GM12878 (cell line): ENCODE results near the gene CHKA. TPM values are rescaled to one million over a fixed set of nuclear protein-coding genes. Genes with fewer than 3 reads are reported as not detected.

Experiments used
- ATAC-seq: fragments of 200-7000 bp; cut with Tn5 transposase; 3 replicates; pipeline ENCODE4 v1.9.1; 2020; ENCODE audit warnings: mild to moderate bottlenecking, moderate library complexity
- BruUV-seq: library from RNA; stranded (reverse); fragments of 400-500 nt; replicated peaks from 2 replicates; lab custom pipeline; 2021; lab: Mats Ljungman, UMichigan
- CTCF ChIA-PET: fragments of 300-600 bp; sonication (Branson Sonifier 250); formaldehyde crosslinking; extraction: SDS; loops from one replicate; lab custom pipeline; 2021; ENCODE audit warnings: inconsistent platforms; lab: Yijun Ruan, JAX
- POLR2A ChIA-PET: fragments of 350-600 bp; formaldehyde crosslinking; extraction: SDS; loops from one replicate; lab custom pipeline; 2021; ENCODE audit warnings: inconsistent platforms; lab: Charles Lee
- RAD21 ChIA-PET: fragments of 300-600 bp; sonication (Branson Sonifier 250); formaldehyde crosslinking; loops from one replicate; lab custom pipeline; 2023; ENCODE audit warnings: antibody characterized with exemption; ENCODE audit not compliant: unreplicated experiment; lab: Charles Lee
- SMC1A ChIA-PET: fragments of 300-600 bp; sonication (Branson Sonifier 250); formaldehyde crosslinking; loops from one replicate; lab custom pipeline; 2023; ENCODE audit not compliant: unreplicated experiment, uncharacterized antibody; lab: Charles Lee
- DNase-seq: peaks from one replicate; pipeline ENCODE4 v3.0.0-alpha.2; 2011; ENCODE audit warnings: low read depth, low spot score
- FAIRE-seq: peaks from 3 replicates; lab custom pipeline; 2011; peaks lifted over from hg19 to GRCh38; lab: Jason Lieb, UNC
- H2AFZ ChIP-seq: 2 replicates; pipeline ENCODE4 v1.6.0; 2011; ENCODE audit warnings: low read depth, low read length, control low read depth; ENCODE audit not compliant: control insufficient read depth
- H3K27ac ChIP-seq: 2 replicates; pipeline ENCODE4 v1.5.1; 2011; ENCODE audit warnings: control low read depth; ENCODE audit not compliant: control insufficient read depth, insufficient read depth
- H3K27me3 ChIP-seq, 2 experiments: replicated peaks in 1 of 2; 2 replicates each; pipeline versions ENCODE4 v1.6.0 to v1.6.1; 2011; ENCODE audit warnings: low read length in 1 of 2; ENCODE audit not compliant: control insufficient read depth in 2 of 2, insufficient read depth in 2 of 2
- H3K36me3 ChIP-seq, 2 experiments: 2 replicates each; pipeline ENCODE4 v1.5.1; 2011; ENCODE audit warnings: low read length in 1 of 2; ENCODE audit not compliant: control insufficient read depth in 2 of 2, insufficient read depth in 2 of 2
- H3K4me1 ChIP-seq: 2 replicates; pipeline ENCODE4 v1.6.1; 2011; ENCODE audit warnings: mild to moderate bottlenecking, low read length, moderate library complexity, mixed read lengths; ENCODE audit not compliant: control insufficient read depth, insufficient read depth
- H3K4me2 ChIP-seq: 2 replicates; pipeline ENCODE4 v1.6.0; 2011; ENCODE audit warnings: control low read depth; ENCODE audit not compliant: control insufficient read depth, insufficient read depth
- H3K4me3 ChIP-seq: fragments of 200-600 bp; sonication (generic); 2 replicates; pipeline ENCODE4 v1.5.1; 2016
- H3K79me2 ChIP-seq: 2 replicates; pipeline ENCODE4 v1.6.0; 2011; ENCODE audit warnings: low read length; ENCODE audit not compliant: control insufficient read depth, insufficient read depth
- H3K9ac ChIP-seq: 2 replicates; pipeline ENCODE4 v1.8.0; 2011; ENCODE audit warnings: low read length, control low read depth, mixed read lengths; ENCODE audit not compliant: control insufficient read depth, insufficient read depth
- H3K9me3 ChIP-seq: replicated peaks from 3 replicates; pipeline ENCODE4 v1.5.1; 2011; ENCODE audit warnings: mild to moderate bottlenecking, low read length; ENCODE audit not compliant: control insufficient read depth, insufficient read depth
- H4K20me1 ChIP-seq: 2 replicates; pipeline ENCODE4 v1.6.0; 2011; ENCODE audit not compliant: control insufficient read depth, insufficient read depth
- IKZF2 ChIP-seq, 2 experiments: fragments of 450-650 bp; IDR thresholded peaks; 2 replicates each; pipeline ENCODE4 v1.6.1; 2017; ENCODE audit warnings: mild to moderate bottlenecking in 2 of 2, moderate library complexity in 2 of 2
- TCF7 ChIP-seq: IDR thresholded peaks from 2 replicates; pipeline ENCODE4 v1.6.1; 2014; ENCODE audit warnings: antibody characterized with exemption, borderline replicate concordance
- WGBS: methylation state at CpG from one replicate; pipeline ENCODE4 v1.1.6; 2016; ENCODE audit warnings: low lambda C conversion rate; ENCODE audit not compliant: insufficient replicate concordance, insufficient coverage; ENCODE audit errors: missing lambda C conversion rate; 5-methylcytosine and 5-hydroxymethylcytosine counted together
- in situ Hi-C: fragments of 300-500 bp; cut with MboI; formaldehyde crosslinking; loops from 9 replicates; pipeline ENCODE4 v1.14.3; 2018; ENCODE audit warnings: mixed read lengths
- intact Hi-C: fragments of 100-400 bp; cut with micrococcal nuclease; formaldehyde crosslinking; loops from one replicate; pipeline ENCODE4 v1.14.2; 2022; ENCODE audit not compliant: unreplicated experiment
- polyA plus RNA-seq, 11 experiments: library from polyadenylated mRNA; depleted of rRNA in 4 of 11; unstranded in 6 of 11; stranded (reverse) in 5 of 11; fragments of >200 nt; fragmentation: Nextera tagmentation in 4 of 11; fragmentation: Illumina TruSeq in 1 of 11; extraction: Ambion mirVana in 4 of 11; extraction: Trizol in 1 of 11; gene quantifications; 1 replicate in 1 of 11; 2 replicates in 10 of 11; pipeline versions ENCODE4 v1.2.1 to v1.2.3, GENCODE V29; 2011 to 2016; ENCODE audit warnings: inconsistent platforms in 2 of 11, missing spikeins in 2 of 11, low read depth in 1 of 11
- total RNA-seq, 4 experiments: library from RNA; depleted of rRNA in 3 of 4; stranded (reverse); fragments of >200 nt in 3 of 4; fragmentation: Illumina TruSeq in 1 of 4; extraction: Trizol in 1 of 4; gene quantifications; 2 replicates each; pipeline versions ENCODE4 v1.2.1 to v1.2.3, GENCODE V29; 2013 to 2021
- TF ChIP-seq, protein P1 (sequence below): fragments of 450-650 bp; conservative IDR thresholded peaks from 2 replicates; pipeline ENCODE4 v1.6.1; 2017; ENCODE audit warnings: mild to moderate bottlenecking, moderate library complexity

Gene CHKA
- total and polyA plus RNA-seq, 10 of the 15 experiments (the other 5 are each of a cell fraction or from before 2014, with no cell fraction given) = 5.2 to 29.2 (median 21.2) TPM

DNA sequence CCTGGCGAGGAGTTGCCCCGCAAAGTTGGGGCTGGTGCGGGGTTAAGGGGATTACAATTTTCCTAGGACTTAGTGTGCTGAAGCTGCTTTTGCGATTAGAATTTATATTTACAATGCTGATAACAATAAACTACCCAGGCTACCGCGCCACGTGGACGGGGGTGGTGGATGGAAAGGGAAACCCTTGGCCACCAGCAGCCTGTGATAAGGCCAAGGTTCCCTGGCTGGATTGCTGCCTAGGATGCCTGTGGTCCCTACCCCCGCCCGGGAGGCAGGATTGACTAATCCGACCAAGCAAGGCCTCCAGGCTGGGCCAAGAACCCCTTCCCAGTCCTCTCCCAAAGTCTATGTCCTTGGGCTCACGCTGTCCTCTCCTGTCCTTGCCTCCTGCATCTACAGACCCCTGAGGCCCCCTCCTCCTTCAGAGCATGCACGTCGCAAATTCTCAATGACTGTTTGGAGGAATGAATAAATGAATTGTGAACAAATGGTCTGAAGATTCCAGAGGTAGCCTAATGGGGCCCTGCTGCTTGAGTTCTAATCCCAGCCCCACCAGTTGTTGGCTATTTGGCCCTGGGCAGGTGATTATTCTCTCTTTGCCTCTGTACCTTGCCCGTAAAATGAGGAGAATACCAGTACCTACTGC is 7.6 kb upstream of the CHKA start:
- WGBS = 68% methylated on average over 12 of the region's 15 CpGs

More for the DNA sequence above, 7.6 kb upstream of the CHKA start:
- ChIA-PET POLR2A (no interaction called here), CTCF (no interaction called here), SMC1A (no interaction called here), RAD21 (no interaction called here)
- Histone ChIP-seq H3K4me2 (no peak overlapping the region), H3K4me3 (no peak overlapping the region), H3K27ac (no peak overlapping the region), H3K9me3 (peaks cover 2% of the 10 kb centered on the region; the same call in 1 of the 3 replicates), H3K4me1 (no peaks in the 10 kb centered on the region; the same call in 1 of the 2 replicates), H3K36me3 (no peaks in the 10 kb centered on the region), H3K79me2 (no peaks in the 10 kb centered on the region), H4K20me1 (no peaks in the 10 kb centered on the region), H3K27me3 (no peaks in the 10 kb centered on the region), H2AFZ (no peak overlapping the region), H3K9ac (no peak overlapping the region)
- in situ Hi-C loops = no loop called here
- no peak for TF ChIP-seq TCF7
- no peak for TF ChIP-seq IKZF2 (IDR thresholded peaks at IDR 0.05)
- TF ChIP-seq, protein P1, sequence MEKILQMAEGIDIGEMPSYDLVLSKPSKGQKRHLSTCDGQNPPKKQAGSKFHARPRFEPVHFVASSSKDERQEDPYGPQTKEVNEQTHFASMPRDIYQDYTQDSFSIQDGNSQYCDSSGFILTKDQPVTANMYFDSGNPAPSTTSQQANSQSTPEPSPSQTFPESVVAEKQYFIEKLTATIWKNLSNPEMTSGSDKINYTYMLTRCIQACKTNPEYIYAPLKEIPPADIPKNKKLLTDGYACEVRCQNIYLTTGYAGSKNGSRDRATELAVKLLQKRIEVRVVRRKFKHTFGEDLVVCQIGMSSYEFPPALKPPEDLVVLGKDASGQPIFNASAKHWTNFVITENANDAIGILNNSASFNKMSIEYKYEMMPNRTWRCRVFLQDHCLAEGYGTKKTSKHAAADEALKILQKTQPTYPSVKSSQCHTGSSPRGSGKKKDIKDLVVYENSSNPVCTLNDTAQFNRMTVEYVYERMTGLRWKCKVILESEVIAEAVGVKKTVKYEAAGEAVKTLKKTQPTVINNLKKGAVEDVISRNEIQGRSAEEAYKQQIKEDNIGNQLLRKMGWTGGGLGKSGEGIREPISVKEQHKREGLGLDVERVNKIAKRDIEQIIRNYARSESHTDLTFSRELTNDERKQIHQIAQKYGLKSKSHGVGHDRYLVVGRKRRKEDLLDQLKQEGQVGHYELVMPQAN = no peak
- no peak for DNase-seq
- intact Hi-C loops = loop anchor here (10.0 kb wide), 1 partner anchor 124 kb away; the partner anchor contains the start of gene UNC93B1
- FAIRE-seq = no peak
- ATAC-seq = no peak
- BruUV-seq = no TSS peak
